ENCODE results near the gene PRKCE.

The PRKCE gene

DNA sequence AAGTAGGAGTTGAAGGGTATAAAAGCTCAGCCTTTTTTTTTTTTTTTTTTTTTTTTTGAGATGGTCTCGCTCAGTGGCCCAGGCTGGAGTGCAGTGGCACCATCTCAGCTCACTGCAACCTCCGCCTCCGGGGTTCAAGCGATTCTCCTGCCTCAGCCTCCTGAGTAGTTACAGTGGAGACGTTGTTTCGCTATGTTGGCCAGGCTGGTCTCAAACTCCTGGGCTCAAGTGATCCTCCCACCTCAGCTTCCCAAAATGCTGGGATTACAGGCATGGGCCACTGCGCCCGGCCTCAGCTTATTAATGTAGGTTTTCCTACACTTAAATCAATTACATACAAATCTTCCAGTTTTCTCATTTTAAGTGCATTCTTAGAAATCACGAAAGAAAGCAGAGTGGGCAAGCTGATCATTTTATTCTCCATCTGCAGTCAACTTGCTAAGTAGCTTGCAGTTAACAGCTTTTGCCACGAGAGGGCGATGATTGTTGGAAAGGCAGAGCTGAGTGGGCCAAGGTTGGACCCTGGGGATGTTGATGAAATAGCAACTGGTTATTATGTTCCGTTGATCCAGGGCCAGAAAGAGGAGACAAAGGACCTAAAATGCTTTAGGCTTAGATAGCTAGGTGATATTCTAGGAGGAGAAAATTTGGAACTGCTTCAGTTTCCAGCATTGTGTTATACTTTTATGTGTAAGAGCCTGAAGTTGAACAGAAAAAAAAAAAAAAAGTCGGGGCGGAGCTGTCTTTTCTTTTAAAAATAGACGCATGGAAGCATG lies 411.4 kb downstream of the PRKCE start:
- Mint-ChIP-seq H3K9me3 (no peaks in the 10 kb centered on the region), H3K27ac (peak overlapping the region; percentile 34), H3K36me3 (no peaks in the 10 kb centered on the region)

GRCh38 chr2:46064396-46064795 lies 412.9 kb downstream of the PRKCE start:
- no peaks in the 10 kb centered on the region for H3K9me3 Mint-ChIP-seq
- H3K36me3 Mint-ChIP-seq, result no peaks in the 10 kb centered on the region
- CTCF ChIA-PET, result interaction anchor here (1.0 to 3.7 kb wide), 5 partner anchors 33 to 303 kb away, joined by 3 to 45 read pairs (median 4); no protein-coding TSS in a partner anchor
- DNase-seq, result no peak
- no peak overlapping the region for H3K27ac Mint-ChIP-seq
- H3K27me3 Mint-ChIP-seq, result peaks cover 9% of the 10 kb centered on the region
- peaks cover 6% of the 10 kb centered on the region for H3K4me1 Mint-ChIP-seq
- no peak overlapping the region for H3K4me3 Mint-ChIP-seq

More for the DNA sequence above, 411.4 kb downstream of the PRKCE start:
- H3K27me3 Mint-ChIP-seq, result peaks cover 9% of the 10 kb centered on the region
- H3K4me1 Mint-ChIP-seq, result peaks cover 5% of the 10 kb centered on the region
- H3K4me3 Mint-ChIP-seq, result no peak overlapping the region
- peak; percentile 83 for DNase-seq
- CTCF ChIA-PET, result interaction anchor here (0.6 to 3.7 kb wide), 42 partner anchors 8 to 407 kb away, joined by 3 to 45 read pairs (median 5); partner anchors contain the start of gene EPAS1

GRCh38 chr2:46065152-46065551 lies 413.7 kb downstream of the PRKCE start:
- CTCF ChIA-PET, result interaction anchor here (1.2 to 3.7 kb wide), 5 partner anchors 10 to 302 kb away, joined by 3 to 45 read pairs (median 4); no protein-coding TSS in a partner anchor
- Mint-ChIP-seq H3K36me3 (no peaks in the 10 kb centered on the region), H3K4me1 (peaks cover 6% of the 10 kb centered on the region), H3K27ac (no peak overlapping the region), H3K9me3 (no peaks in the 10 kb centered on the region), H3K4me3 (no peak overlapping the region), H3K27me3 (peaks cover 9% of the 10 kb centered on the region)
- no peak for DNase-seq

GRCh38 chr2:46066116-46066515 lies 414.6 kb downstream of the PRKCE start:
- Mint-ChIP-seq H3K27ac (no peak overlapping the region), H3K4me3 (no peak overlapping the region)
- CTCF ChIA-PET, result interaction anchor here (1.6 kb wide), 1 partner anchor 297 kb away, joined by 4 read pairs; no protein-coding TSS in a partner anchor

DNA sequence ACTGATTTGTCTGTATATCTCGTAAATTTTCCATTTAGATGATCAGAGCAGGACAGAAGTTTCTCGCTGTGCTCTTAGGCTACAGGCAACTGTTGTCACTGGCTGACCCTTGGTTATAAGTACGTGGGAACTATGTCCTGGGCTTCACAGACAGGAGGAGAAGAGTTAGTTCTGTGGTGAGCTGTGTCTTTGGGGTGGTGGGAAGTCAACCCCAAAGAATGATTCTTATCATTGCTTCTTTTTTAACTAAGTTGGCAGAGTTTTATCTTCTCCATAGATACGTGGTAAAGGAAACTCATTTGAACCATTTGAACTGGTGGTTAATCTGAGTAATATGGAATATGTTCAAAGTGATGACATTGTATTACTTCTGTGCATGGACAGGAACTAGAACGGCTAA lies 415.1 kb downstream of the PRKCE start:
- Mint-ChIP-seq H3K4me1 (peaks cover 6% of the 10 kb centered on the region), H3K36me3 (no peaks in the 10 kb centered on the region), H3K9me3 (no peaks in the 10 kb centered on the region), H3K27me3 (peaks cover 3% of the 10 kb centered on the region), H3K27ac (no peak overlapping the region), H3K4me3 (no peak overlapping the region)
- DNase-seq, result no peak
- CTCF ChIA-PET, result no interaction called here

More at GRCh38 chr2:46066116-46066515, 414.6 kb downstream of the PRKCE start:
- peaks cover 3% of the 10 kb centered on the region for H3K27me3 Mint-ChIP-seq
- no peaks in the 10 kb centered on the region for H3K9me3 Mint-ChIP-seq
- peaks cover 6% of the 10 kb centered on the region for H3K4me1 Mint-ChIP-seq
- no peaks in the 10 kb centered on the region for H3K36me3 Mint-ChIP-seq
- DNase-seq, result no peak

DNA sequence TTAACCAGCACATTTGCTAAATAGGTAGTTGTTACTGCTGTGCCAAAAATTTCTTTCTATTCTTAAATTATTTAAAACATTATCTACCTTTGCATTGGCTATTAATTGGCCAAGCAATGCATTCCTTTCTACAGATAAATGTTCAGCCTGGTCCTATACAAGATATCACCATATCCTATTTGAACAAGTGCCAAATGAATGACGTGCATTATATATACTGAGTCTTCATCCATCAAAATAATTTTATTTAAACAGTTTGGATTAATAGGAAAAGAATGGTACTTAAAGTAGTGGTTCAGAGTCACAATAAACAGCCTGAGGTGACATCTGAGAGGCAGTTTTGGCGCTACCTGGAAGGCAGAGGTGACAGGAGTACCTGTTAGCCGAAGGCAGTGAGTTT lies 415.6 kb downstream of the PRKCE start:
- Mint-ChIP-seq H3K9me3 (no peaks in the 10 kb centered on the region), H3K36me3 (no peaks in the 10 kb centered on the region), H3K4me3 (no peak overlapping the region), H3K4me1 (peaks cover 6% of the 10 kb centered on the region), H3K27me3 (peaks cover 3% of the 10 kb centered on the region), H3K27ac (no peak overlapping the region)
- no peak for DNase-seq
- CTCF ChIA-PET, result no interaction called here

DNA sequence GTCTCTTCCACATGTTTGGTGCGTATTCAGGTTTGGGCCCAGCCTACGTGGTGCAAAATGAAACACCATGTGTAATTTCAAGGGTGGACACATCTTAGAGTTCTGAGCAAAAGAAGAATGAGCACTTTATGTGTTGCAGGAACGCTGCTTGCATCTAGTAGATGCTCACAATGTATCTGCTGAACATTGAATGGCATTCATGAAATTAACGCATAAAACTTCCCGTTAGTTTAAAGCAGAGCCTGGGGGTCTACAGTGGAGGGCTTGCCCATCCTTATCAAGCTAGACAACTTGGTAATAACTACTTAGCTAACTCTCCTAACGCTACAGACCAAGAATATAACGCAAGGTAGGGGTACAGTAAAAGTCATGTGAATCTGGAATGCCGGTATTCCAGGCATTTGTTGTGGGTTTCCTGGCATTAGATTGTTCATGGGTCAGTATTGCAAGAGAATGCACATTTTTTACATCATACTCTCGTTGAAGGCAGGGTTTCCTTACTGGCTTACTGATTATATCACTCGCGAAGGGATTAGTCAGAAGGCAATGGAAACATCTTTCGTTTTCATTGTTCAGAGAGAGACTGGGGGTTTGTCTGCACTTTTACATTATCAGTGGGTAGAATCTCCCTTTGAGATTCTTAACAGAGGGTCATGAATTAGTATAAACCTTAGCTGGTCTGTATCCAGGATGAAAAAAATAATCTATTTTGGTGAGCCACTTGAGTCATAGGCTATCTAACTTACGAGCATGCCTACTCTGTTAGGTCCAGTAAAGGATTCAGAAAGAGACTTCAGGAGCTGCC lies 416.2 kb downstream of the PRKCE start:
- H3K27ac Mint-ChIP-seq, result no peak overlapping the region
- H3K4me1 Mint-ChIP-seq, result peaks cover 6% of the 10 kb centered on the region
- CTCF ChIA-PET, result no interaction called here
- H3K9me3 Mint-ChIP-seq, result no peaks in the 10 kb centered on the region
- no peaks in the 10 kb centered on the region for H3K36me3 Mint-ChIP-seq
- no peak for DNase-seq
- no peak overlapping the region for H3K4me3 Mint-ChIP-seq
- H3K27me3 Mint-ChIP-seq, result peaks cover 3% of the 10 kb centered on the region

GRCh38 chr2:46068636-46069035 lies 417.2 kb downstream of the PRKCE start:
- CTCF ChIA-PET, result no interaction called here
- no peak overlapping the region for H3K27ac Mint-ChIP-seq
- H3K4me1 Mint-ChIP-seq, result peaks cover 4% of the 10 kb centered on the region
- no peaks in the 10 kb centered on the region for H3K9me3 Mint-ChIP-seq
- no peak overlapping the region for H3K4me3 Mint-ChIP-seq
- H3K36me3 Mint-ChIP-seq, result no peaks in the 10 kb centered on the region
- no peaks in the 10 kb centered on the region for H3K27me3 Mint-ChIP-seq
- DNase-seq, result no peak

DNA sequence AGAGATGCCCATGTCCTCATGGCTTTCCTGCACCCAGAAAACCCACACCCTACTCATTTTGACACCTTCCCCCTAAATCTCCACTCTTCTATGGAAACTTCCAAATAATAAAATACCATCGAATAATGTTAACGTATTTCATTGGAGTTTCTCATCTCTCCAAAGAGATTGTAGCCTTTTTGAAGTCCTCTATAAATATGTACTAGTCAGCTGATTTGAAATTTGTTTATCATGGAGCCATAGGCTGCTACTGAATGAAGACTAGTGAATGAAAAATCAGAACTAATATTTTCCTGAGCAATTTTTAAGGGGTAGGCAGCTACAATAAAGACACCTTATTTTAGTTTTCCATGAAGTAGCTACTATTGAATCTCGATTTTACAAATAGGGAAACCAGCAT lies 419.6 kb downstream of the PRKCE start:
- H3K36me3 Mint-ChIP-seq, result no peaks in the 10 kb centered on the region
- H3K4me3 Mint-ChIP-seq, result no peak overlapping the region
- CTCF ChIA-PET, result interaction anchor here (1.1 kb wide), 1 partner anchor 8 kb away, joined by 5 read pairs; no protein-coding TSS in a partner anchor
- H3K27me3 Mint-ChIP-seq, result no peaks in the 10 kb centered on the region
- H3K27ac Mint-ChIP-seq, result no peak overlapping the region
- H3K9me3 Mint-ChIP-seq, result no peaks in the 10 kb centered on the region
- H3K4me1 Mint-ChIP-seq, result peaks cover 4% of the 10 kb centered on the region
- no peak for DNase-seq

DNA sequence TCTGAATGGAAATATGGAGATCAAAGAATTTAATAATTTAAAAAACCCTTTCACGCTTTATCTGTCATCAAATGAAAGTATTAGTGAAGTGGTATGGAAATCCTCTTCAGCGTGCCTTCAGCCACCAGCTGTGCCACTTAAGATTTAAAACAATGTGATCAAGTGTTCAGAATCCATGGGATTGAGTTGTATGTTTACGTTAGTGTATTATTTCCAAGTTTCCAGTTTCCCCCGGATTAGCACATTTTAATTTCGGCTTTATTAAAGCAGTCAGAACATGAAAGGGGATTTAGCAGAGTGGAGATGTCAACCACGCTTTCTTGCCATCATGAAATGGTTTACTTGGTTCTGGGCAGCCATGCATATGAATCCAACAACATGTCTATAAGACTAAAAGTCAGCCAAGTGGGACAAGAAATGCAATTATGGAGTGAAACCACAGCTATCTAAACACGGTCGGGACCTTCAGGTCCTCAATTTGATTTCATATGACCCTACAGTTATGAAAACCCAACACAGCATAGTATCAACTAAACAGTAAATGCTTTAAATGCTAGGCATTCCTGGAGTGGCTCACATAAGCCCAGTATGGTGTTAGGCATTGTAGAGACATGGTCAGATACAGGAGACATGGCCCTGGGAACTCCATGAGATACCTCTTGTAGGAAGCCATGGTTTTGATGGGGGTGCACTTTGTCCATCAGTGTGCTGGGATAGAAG lies 420.8 kb downstream of the PRKCE start:
- CTCF ChIA-PET, result no interaction called here
- no peaks in the 10 kb centered on the region for H3K9me3 Mint-ChIP-seq
- no peak for DNase-seq
- no peaks in the 10 kb centered on the region for H3K36me3 Mint-ChIP-seq
- no peak overlapping the region for H3K4me3 Mint-ChIP-seq
- H3K27me3 Mint-ChIP-seq, result no peaks in the 10 kb centered on the region
- H3K27ac Mint-ChIP-seq, result no peak overlapping the region
- peaks cover 4% of the 10 kb centered on the region for H3K4me1 Mint-ChIP-seq

DNA sequence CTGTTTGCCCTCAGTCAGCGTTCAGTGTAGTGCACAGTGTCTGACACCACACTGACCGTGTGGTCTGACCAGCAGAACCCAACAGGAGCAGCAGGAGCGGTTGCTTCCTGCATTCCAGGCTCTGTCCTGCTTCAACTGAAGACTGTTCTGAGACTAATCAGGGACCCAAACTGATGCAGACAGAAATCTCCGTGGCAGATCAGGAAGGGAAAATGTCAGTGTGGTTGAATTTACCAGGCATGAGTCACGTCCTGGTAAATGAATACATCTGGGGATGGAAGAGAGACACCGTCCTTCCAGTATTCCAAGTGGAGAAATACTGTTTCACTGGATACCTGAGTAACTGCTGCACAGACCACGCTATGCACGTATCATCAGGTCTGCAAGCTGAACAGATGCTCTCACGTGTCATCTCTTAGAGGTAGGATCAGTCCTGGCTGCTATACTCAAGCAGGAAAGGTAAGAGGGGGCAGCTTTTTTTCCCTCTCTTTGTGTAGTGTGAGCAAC lies 422.1 kb downstream of the PRKCE start:
- no peak for DNase-seq
- H3K4me3 Mint-ChIP-seq, result no peak overlapping the region
- CTCF ChIA-PET, result no interaction called here
- H3K27me3 Mint-ChIP-seq, result no peaks in the 10 kb centered on the region
- no peaks in the 10 kb centered on the region for H3K9me3 Mint-ChIP-seq
- no peaks in the 10 kb centered on the region for H3K4me1 Mint-ChIP-seq
- no peaks in the 10 kb centered on the region for H3K36me3 Mint-ChIP-seq
- no peak overlapping the region for H3K27ac Mint-ChIP-seq

GRCh38 chr2:46074501-46074900 lies 423.0 kb downstream of the PRKCE start:
- Mint-ChIP-seq H3K4me3 (no peak overlapping the region), H3K36me3 (no peaks in the 10 kb centered on the region), H3K27me3 (no peaks in the 10 kb centered on the region), H3K4me1 (no peaks in the 10 kb centered on the region), H3K27ac (no peak overlapping the region), H3K9me3 (no peaks in the 10 kb centered on the region)
- CTCF ChIA-PET, result no interaction called here
- DNase-seq, result no peak

DNA sequence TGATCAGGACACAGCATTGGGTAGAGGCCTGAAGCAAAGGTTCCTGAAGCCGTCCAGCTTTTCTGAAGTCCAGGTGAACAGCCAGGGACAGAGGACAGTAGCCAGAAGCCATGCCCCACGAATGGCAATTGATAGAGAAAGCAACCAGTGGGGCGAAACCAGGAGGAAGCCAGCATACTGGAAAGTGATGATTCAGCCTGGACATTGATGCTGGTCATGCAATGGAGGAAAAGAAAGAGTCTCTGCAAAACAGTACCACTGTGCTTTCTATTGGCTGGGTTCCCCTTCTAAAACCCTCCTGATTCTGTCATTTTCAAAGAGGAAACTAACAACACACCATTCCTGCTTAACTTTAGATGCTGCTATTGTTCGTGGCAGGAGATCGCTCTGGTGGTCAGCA lies 424.4 kb downstream of the PRKCE start:
- CTCF ChIA-PET, result no interaction called here
- Mint-ChIP-seq H3K4me1 (no peaks in the 10 kb centered on the region), H3K4me3 (no peak overlapping the region), H3K9me3 (no peaks in the 10 kb centered on the region), H3K36me3 (no peaks in the 10 kb centered on the region), H3K27ac (no peak overlapping the region), H3K27me3 (no peaks in the 10 kb centered on the region)
- DNase-seq, result no peak

DNA sequence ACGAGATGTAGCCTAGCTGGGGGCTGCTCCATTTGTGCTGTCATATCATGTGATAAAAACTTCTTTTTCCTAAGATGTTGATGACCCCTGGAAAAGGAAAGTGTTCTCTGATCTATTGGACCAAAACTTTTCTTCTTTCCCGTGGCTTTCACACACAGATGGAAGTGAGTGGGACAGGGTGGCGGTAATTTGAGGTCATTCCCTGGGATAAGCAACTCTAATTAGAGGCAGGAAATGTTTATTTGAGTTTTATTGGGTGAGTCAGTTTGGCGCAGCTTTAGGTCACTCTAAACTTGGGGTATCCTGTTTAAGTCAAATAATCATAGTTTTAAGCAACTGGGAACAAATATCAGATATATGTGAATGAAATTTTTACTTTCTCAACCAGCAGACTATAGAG lies 424.8 kb downstream of the PRKCE start:
- no peak overlapping the region for H3K27ac Mint-ChIP-seq
- DNase-seq, result no peak
- H3K4me3 Mint-ChIP-seq, result no peak overlapping the region
- H3K9me3 Mint-ChIP-seq, result no peaks in the 10 kb centered on the region
- no peaks in the 10 kb centered on the region for H3K4me1 Mint-ChIP-seq
- no peaks in the 10 kb centered on the region for H3K27me3 Mint-ChIP-seq
- no peaks in the 10 kb centered on the region for H3K36me3 Mint-ChIP-seq
- CTCF ChIA-PET, result no interaction called here
